ENCODE data around the gene MYH7B.

Gene MYH7B

GRCh38 chr20:34945315-34946077 lies 10.2 kb upstream of the MYH7B start:
- DNase-seq (ENCODE audit: low read depth, low spot score): no peak

- DNase-seq (ENCODE audit: low read depth, low spot score): no peak
Observed at GRCh38 chr20:34946661-34947060, 9.0 kb upstream of the MYH7B start.

GRCh38 chr20:34947336-34947735 lies 8.3 kb upstream of the MYH7B start:
- DNase-seq (ENCODE audit: low read depth, low spot score): no peak

GRCh38 chr20:34948030-34948429 lies 7.6 kb upstream of the MYH7B start:
- no peak for DNase-seq (ENCODE audit: low read depth, low spot score)

- no peak for DNase-seq (ENCODE audit: low read depth, low spot score)
Observed at GRCh38 chr20:34949120-34949519, 6.5 kb upstream of the MYH7B start.

GRCh38 chr20:34951252-34951651 lies 4.4 kb upstream of the MYH7B start:
- no peak for DNase-seq (ENCODE audit: low read depth, low spot score)

GRCh38 chr20:34951652-34952051 lies 4.0 kb upstream of the MYH7B start:
- DNase-seq (ENCODE audit: low read depth, low spot score): no peak

- no peak for DNase-seq (ENCODE audit: low read depth, low spot score)
Observed at GRCh38 chr20:34952671-34953070, 3.0 kb upstream of the MYH7B start.

GRCh38 chr20:34953960-34954359 lies 1.7 kb upstream of the MYH7B start:
- no peak for DNase-seq (ENCODE audit: low read depth, low spot score)

- no peak for DNase-seq (ENCODE audit: low read depth, low spot score)
Observed at GRCh38 chr20:34954904-34955230, 801 bp upstream of the MYH7B start.

- DNase-seq (ENCODE audit: low read depth, low spot score): no peak
Observed at GRCh38 chr20:34956041-34956458, 382 bp downstream of the MYH7B start.

GRCh38 chr20:34956751-34957472 lies 1.2 kb downstream of the MYH7B start:
- DNase-seq (ENCODE audit: low read depth, low spot score): no peak

- no peak for DNase-seq (ENCODE audit: low read depth, low spot score)
Observed at GRCh38 chr20:34964486-34964885, 8.8 kb downstream of the MYH7B start.

GRCh38 chr20:34965051-34965450 lies 9.4 kb downstream of the MYH7B start:
- no peak for DNase-seq (ENCODE audit: low read depth, low spot score)

GRCh38 chr20:34967421-34967820 lies 11.8 kb downstream of the MYH7B start:
- DNase-seq (ENCODE audit: low read depth, low spot score): no peak

- no peak for DNase-seq (ENCODE audit: low read depth, low spot score)
Observed at GRCh38 chr20:34968042-34968775, 12.5 kb downstream of the MYH7B start.

- no peak for DNase-seq (ENCODE audit: low read depth, low spot score)
Observed at GRCh38 chr20:34970193-34970840, 14.6 kb downstream of the MYH7B start.

GRCh38 chr20:34970846-34971560 lies 15.3 kb downstream of the MYH7B start:
- DNase-seq (ENCODE audit: low read depth, low spot score): no peak

- DNase-seq (ENCODE audit: low read depth, low spot score): no peak
Observed at GRCh38 chr20:34971561-34972235, 16.0 kb downstream of the MYH7B start.

- DNase-seq (ENCODE audit: low read depth, low spot score): no peak
Observed at GRCh38 chr20:34974246-34974645, 18.6 kb downstream of the MYH7B start.

- no peak for DNase-seq (ENCODE audit: low read depth, low spot score)
Observed at GRCh38 chr20:34976286-34976685, 20.6 kb downstream of the MYH7B start.
